Stimulated activated CD4-positive, alpha-beta T cell treated with anti-CD3 and anti-CD28 coated beads, Interleukin-1b, Interleukin-23, amount 100 ng/mL, for 4 hours (primary cell): Measurements from ENCODE around the gene LINC00632.
"Not testable (repeated sequence)": the region's sequence is repeated elsewhere in the genome, so short reads cannot be mapped to it uniquely, and the experiment has no call there.

Source experiments
- DNase-seq, 2 donors: peaks; one replicate each; pipeline ENCODE4 v3.0.0-alpha.2; 2020; ENCODE audit warnings: low read depth in 2 of 2

Gene LINC00632

DNA sequence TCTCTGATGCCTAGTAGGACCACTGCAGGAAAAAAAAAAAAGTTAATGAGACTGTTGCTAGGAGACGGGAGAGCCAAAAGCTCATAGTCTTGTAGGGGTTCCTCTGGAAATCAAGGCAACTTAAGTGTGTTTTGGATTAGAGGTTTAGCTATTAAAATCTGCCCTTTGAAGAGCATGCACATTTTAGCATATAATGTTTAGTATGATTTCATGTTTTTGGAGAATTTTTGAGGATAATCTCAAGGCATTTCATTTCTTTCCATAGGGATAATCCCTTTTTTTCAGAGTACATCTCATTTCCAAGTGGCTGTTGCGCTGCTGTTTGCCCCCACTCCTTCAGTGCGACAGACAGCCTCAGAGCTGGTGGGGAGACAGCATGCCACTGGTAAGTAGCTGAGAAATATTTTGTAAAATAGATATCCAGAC is at the start of gene LINC00632:
Gene LINC00632 (plus strand): TSS at position 339 of the 426 bp plus-strand sequence.
- no peak for DNase-seq

DNA sequence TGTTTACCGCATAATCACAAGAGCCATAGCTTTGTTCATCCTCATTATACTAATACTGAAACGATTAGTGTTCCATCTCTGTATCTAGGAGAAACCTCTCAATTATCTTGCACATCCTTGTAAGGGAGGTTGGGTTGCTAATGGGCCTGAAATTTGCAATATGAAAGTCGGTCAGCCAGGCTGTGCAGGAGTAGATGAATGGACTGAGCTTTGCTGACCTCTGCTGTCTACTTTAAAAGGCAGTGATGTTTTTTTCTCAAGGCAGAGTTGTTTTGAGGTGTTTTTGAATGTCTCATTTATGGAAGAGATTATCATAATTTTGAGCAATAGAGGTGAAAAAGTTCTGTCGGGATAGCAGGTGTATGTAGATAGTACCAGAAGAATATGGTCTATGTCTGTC is 47.9 kb upstream of the LINC00632 start:
- no peak for DNase-seq

DNA sequence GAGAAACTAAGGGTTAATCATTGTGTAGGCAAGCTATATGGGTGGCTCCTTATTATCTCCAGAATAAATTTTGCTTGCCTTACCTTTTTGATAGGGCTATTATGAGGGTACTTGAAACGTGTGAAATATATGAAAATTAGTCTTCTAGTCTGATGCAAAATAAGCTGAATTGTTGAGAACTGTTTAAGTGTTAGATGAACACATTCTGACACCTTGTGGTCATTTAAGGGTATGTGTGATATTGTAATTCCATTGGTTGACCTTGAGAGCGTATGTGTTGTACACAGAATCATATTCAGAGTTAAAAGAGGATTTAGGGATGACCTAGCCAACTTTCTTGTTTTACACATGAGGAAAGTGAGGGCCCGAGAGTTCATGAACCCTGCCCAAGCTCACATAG is 44.6 kb upstream of the LINC00632 start:
- no peak for DNase-seq

DNA sequence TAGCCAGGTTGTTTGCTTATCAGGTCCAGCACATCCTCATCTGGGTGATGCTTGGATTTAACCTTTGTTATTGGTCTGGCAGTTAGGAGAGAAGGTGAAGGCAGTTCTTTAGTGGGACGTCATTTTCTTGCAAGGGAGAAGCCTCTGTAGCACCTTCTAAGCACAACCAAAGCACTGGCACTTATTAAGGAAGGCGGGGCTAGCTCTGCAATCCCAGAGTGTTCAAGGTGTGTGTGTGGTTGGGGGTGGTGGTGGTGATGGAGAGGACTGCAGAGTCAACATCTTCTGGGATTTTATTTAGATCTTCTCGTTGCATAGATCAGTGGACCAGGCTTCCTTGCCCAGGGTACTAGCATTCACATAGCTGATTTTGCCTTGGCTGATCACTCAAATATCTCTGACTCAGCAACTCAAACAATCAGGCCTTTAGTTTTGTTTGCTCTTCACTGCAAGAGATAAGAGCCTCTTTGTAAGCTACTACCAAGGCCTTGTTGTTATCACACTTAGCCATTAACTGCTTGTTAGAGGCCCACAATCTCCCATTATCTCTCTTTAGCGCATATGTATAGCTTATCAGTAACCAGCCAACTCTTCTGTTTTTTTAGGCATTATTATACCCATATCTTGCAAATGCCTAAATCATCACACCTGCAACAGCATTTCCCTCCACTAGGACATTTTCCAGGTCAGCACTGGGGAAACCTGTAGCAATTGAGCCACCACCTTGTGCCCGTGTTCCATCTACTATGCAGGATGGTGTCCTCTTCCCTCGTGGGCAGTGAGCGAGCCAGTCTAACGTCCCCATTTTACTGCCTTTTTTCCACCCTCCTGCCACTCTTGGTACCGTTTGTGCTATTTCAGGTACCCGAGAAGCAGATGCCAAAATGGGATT is 36.5 kb upstream of the LINC00632 start:
- DNase-seq, result no peak

DNA sequence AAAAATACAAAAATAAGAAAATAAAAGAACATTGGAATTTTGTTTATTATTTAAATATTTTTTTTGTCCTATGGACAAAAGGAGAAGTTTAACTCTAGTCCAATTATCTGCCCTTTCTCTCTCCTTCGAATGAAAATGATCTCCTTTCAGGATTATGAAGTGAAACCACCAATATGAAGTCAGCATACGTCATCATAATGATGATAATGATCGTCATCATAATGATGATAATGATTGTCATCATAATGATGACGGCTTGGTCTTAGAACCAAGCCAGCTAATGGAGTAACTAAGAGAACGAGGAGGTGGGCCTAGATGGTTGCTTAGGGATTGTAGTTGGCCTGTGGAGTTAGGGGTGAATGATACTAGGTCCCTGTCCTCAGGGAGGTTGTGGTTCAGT is 21.9 kb upstream of the LINC00632 start:
- DNase-seq, result no peak

DNA sequence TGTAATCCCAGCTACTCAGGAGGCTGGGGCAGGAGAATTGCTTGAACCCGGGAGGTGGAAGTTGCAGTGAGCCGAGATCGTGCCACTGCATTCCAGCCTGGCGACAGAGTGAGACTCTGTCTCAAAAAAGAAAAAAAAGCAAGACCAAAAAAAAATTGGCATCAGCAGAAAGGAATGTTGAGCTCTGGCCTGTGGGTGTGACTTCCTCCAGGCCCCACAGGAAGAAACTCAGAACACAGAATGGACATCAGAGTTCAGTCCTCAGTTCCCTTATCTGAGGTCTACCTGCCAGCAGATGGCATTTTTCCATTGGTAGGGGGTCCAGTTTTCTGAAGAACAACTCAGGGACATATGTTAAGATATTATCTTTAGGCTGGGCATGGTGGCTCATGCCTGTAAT is 18.0 kb upstream of the LINC00632 start:
- not testable (repeated sequence) for DNase-seq

DNA sequence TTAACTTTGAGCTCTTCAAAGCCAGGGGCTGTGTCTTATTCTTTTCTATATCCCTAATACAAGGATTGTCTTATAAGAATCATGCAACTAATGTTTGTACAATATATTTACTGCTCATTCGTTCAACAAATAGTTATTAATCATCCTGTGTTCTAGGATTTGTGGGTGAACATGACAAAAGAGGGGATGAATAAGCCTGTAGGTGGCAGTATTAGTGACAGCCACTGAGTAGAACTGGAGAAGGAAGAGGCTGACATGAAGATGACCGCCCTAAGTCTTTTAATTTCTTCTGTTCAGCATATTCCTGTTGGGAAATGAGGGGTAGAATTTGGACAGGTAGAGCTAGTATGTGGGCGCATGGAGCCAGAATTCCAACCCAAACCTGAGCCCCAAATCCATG is 11.9 kb upstream of the LINC00632 start:
- DNase-seq, result no peak

DNA sequence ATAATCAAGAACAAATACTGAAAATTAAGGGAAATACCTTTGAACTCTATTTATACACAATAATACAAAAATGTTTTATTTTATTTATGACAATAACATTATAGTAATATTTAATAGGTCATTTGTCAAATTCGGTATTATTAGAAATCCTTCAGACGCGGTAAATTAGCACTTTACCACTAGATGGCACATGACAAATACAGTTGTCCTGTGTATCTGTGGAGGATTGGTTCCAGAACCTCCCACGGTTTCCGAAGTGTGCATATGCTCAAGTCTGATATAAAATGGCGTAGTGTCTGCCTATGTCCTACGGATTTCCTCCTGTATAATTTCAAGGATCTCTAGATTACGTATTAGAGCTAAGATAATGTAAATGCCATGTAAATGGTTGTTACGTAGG is 8.1 kb upstream of the LINC00632 start:
- no peak for DNase-seq

DNA sequence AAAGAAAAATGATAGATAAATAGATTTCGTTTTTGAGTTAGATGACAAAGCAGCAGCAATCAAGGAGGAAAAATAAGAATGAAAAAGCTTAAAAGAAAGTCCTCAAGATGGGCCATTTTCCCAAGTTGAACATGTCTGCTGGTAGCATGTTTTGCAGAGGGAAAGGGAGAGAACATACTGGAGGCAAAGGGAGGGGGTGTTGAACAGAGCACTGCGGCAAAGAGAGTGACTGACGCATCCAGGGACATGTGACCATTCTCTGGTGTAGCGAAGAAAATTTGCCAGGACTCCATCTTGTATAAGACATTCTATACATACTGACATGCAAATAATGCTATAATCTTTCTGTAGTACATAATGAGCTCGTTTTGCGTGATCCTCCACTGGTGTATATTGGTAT is 1.2 kb downstream of the LINC00632 start:
- no peak for DNase-seq

DNA sequence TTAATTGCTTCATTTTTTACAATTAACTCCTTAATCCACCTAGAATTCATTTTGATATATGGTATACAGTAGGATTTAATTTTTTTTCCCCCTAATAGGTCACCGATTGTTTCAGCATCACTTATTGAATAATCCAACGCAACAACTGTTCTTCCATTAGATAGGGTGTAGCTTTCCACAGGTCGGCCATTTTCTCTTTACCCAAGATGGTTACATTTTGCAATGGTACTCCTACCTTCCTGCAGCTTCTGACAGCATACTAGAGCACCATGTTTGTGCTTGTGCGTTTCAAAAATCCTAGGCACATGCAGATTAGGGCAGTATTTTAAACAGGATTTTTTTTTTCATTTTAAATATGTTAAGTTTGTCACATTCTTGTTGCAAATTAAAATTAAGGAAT is 2.3 kb downstream of the LINC00632 start:
- DNase-seq, result no peak

DNA sequence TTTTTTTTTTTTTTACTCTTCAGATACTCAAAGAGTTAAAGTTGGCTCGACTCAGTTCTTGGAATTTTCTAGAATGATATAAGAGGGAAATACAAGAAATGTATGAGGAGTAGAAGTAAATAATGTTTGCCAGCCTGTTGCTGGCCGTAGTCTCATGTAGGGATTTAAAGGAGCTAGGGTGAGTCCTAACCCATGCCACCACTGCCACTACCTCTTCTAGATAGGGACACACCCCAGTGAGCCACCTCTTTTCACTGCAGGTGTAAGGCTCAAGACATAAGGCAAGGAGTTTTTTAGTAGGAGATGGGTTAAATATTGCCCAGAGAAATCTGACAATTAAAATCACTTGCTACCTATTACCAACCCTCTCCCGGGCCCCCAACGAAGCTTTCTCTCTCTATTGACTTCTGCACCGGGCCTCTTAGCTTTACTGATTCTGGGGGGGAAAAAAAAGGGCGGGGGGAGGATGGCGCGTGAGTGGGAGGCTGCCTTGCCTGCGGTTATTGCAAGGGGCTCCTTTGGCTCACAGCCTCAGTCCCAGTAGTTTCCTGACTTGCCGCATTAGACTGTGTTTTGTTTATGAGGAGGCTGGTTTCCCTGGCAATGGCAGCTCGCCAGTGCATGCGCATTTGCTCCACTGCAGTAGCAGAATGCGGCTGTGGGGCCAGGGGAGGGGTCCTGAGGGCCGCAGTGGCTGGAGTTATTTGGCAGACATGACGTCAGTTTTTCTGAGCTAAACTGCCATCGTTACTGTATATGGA is 3.0 kb downstream of the LINC00632 start:
- peak in 1 of 2 donors; percentile 1 for DNase-seq

DNA sequence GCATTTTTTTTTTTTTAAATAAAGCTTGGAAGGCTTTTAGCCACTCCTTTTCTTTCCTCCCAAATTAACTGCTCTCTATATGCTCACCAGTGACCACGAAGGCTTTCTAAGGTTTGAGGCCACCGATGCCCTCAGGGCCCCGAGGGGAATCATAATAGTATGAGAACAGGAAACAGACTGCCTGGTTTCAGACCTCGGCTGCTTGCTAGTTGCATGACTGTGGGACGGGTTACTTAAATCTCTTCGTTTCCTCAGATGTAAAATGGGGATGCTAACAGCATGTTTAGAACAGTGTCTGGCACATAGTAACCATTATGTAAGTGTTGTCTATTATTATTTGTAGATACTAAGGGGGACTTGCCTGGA is 3.6 kb downstream of the LINC00632 start:
- no peak for DNase-seq

DNA sequence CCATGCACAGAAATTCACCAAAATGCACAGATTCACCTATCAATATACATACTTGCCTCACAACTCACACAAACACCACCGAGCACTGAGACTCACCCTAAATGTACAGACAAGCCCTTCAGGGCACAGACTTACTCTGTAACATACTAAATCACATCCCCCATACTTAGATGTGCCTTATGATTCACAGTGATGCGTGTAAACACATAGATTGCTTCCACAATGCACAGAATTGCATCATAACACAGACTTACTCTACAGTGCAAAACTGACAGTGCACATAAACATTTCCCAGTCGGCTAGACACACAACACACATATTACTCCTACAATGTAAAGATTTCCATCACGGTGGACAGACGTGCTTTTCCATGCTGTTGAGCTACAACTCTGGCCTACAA is 6.2 kb downstream of the LINC00632 start:
- no peak for DNase-seq

DNA sequence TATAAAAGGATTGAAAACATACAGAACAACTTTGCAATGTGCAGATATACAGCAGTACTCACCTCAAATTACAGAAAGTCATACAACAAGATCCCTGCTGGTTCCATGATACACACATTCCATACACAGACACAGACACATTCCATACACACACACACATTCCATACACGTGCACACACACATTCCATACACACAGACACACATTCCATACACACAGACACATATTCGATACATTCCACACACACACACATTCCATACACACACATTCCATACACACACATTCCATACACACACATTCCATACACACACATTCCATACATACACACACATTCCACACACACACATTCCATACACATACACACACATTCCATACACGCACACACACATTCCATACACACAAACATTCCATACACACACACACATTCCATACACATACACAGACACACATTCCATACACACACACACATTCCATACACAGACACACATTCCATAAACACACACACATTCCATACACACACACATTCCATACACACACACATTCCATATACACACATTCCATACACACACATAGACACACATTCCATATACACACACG is 13.7 kb downstream of the LINC00632 start:
- DNase-seq, result no peak

DNA sequence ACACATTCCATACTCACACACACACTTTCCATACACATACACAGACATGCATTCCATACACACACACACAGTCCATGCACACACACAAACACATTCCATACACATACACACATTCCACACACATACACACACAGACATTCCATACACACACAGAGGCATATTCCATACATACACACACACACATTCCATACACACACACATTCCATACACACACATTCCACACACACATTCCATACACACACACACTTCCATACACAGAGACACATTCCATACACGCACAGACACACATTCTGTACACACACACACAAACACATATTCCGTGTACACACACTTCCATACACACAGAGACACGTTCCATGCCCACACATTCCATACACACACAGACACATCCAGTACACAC is 14.8 kb downstream of the LINC00632 start:
- no peak for DNase-seq

DNA sequence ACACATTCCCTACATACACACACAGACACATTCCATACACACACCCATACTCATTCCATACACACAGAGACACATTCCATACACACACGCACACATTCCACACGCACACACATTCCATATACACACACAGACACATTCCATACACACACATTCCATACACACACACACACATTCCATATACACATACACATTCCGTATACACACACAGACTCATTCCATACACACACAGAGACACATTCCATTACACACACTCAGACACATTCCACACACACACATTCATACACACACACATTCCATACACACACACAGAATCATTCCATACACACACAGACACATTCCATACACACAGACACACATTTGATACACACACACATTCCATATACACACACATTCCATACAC is 15.2 kb downstream of the LINC00632 start:
- no peak for DNase-seq

DNA sequence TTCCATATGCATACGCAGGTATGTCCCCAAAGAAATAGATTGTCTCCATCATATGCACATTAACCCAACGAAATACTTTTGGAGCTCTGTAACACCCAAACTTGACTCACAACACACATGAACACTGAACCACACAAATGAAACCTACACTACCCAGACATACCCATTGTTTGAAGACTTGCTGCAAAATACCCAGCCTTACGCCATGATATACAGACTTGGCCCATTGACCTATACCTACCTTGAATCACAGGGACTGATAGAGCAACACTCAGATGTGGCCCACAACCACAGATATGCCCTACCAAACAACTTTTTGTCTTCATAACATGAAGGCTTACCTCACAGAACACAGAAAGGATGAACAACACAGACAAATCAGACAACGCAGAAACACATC is 15.9 kb downstream of the LINC00632 start:
- DNase-seq, result no peak

DNA sequence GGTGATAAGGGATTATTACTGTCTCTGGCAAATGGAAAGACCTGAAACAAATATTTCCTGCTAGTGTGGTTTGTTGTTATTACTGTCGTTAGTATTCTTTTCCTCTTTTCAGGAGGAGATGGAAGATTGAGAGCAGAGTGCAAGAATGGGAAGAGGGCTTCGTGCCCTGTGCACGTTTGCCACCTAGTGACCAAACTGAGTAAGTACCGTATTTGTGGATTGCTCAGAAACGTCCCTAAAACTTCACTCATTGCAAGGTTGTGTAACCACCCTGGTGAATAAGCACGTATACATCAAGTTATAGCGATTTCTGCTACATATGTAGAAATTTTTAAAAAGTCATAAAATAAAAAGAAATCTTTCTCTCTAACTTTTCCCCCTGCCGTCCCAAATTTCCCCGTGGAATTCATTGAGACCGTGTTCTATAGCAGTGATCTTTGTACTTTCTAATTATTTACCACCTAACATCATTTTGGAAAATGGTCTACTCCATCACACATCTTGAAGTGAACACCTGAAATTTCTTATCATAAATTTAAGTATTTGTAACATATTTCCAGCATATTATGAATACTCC is 24.3 kb downstream of the LINC00632 start:
- no peak for DNase-seq

DNA sequence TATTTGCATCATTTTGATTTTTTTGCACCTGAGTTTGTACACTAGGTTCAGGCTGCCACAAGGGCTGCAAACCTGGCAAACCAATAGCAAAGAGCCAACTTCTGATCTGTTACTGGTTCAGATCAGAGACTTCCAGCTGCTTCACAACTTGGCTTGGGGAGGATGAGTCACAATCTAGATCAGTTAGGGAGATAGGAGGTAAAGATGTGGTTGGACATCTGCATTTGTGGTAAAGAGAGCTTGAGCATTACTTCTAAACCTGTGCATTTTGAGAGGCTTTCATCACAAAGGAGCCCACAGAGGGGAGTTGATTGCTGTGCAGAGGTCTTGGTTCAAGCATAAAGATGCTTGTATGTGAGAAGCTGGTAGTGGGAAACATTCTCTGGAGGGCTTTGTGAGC is 34.5 kb downstream of the LINC00632 start:
- DNase-seq, result no peak

DNA sequence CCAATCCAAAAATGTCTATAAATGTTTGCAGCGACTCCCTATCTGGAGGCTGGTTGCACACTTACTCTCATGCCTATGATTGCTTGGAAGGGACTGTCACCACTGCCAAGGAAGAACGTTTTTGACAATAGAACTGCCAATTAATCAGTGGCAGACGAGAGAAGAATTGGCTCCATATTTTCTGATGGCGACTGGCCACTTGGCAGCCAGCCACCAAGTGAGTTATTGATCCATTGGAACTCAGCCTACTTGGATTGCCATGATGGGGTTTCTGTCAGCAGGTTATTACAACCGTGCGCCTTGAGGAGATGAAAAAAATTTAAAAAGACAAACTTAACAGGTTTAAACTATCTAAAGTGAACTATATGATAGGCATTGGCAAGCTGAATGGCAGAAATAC is 47.4 kb downstream of the LINC00632 start:
- no peak for DNase-seq

DNA sequence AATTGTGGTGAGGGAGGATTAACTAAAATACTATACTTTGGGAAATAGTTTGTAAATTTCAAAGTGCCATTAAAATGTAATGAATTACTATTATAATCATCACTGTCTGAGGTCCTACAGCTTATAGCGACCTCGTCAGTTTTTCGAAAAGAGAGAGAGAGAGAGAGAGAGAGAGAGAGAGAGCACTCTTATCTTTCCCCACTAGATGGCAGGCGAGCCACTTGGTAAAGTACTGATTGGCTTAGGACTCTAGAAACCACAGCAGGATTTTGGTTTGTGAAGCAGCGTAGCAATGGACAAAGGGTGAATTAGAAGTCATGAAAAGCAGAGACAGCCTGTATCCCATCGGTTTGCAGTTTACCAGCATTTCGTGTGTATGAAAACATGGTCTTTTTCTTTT is 52.5 kb downstream of the LINC00632 start:
- DNase-seq, result no peak

DNA sequence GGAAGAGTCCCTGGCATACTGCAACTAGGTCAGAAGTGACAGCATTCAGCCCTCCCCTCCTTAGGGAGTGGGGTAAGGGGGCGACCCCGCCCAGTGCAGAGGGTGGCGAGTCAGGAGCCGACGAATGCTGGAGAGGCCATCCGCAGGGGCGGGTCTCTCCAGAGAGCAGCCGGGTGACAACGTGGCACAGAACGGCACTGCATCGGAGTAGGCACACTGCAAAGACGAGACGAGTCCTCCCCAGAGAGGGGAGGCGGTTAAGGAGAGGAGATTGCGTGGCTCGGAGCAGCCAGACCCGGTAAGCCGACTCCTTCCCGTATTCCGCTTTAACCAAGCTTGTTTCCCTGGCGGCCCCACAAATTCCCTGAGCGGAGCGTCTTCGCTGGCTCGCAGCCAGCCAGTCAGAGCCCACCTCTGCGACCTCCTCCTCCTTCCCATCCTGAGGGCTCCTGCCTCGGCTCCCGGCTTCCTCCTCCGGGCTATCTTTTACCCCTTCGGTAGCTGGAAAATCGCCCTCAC is 54.9 kb downstream of the LINC00632 start:
- no peak for DNase-seq
